HepG2 (cell line): Measurements from ENCODE around the gene RBM47. TPM values are rescaled to one million over a fixed set of nuclear protein-coding genes. Genes with fewer than 3 reads are reported as not detected.

Source experiments
- ATAD3A ChIP-seq: sonication (generic); formaldehyde crosslinking; IDR thresholded peaks from 2 replicates; pipeline ENCODE4 v1.4.0; 2020; ENCODE audit warnings: missing genetic modification reagents
- FOXC1 ChIP-seq: sonication (generic); formaldehyde crosslinking; IDR thresholded peaks from 2 replicates; pipeline ENCODE4 v1.8.0; 2022; ENCODE audit warnings: mild to moderate bottlenecking, missing genetic modification reagents, borderline replicate concordance
- NR2C2 ChIP-seq: sonication (generic); formaldehyde crosslinking; IDR thresholded peaks from 2 replicates; pipeline ENCODE4 v1.4.0; 2020; ENCODE audit warnings: missing genetic modification reagents, mild to moderate bottlenecking, moderate library complexity, borderline replicate concordance
- PCBP1 ChIP-seq: fragments of 200-400 bp; formaldehyde crosslinking; IDR thresholded peaks from 2 replicates; pipeline ENCODE4 v1.6.1; 2017; ENCODE audit warnings: mild to moderate bottlenecking, low read depth, low read length, borderline replicate concordance
- PHB2 ChIP-seq: fragments of 450-650 bp; IDR thresholded peaks from 2 replicates; pipeline ENCODE4 v1.6.1; 2018; ENCODE audit not compliant: partially characterized antibody
- PHF20 ChIP-seq: sonication (generic); formaldehyde crosslinking; IDR thresholded peaks from 2 replicates; pipeline ENCODE4 v1.5.0; 2020; ENCODE audit warnings: mild to moderate bottlenecking, missing genetic modification reagents
- RBAK ChIP-seq: sonication (generic); formaldehyde crosslinking; IDR thresholded peaks from 2 replicates; pipeline ENCODE4 v1.5.1; 2020; ENCODE audit warnings: mild to moderate bottlenecking, missing genetic modification reagents
- RFXAP ChIP-seq: sonication (generic); formaldehyde crosslinking; IDR thresholded peaks from 2 replicates; pipeline ENCODE4 v1.4.0; 2020; ENCODE audit warnings: missing genetic modification reagents, borderline replicate concordance
- SAFB2 ChIP-seq: sonication (generic); formaldehyde crosslinking; IDR thresholded peaks from 2 replicates; pipeline ENCODE4 v1.5.1; 2020; ENCODE audit warnings: missing genetic modification reagents, low read depth, mild to moderate bottlenecking, borderline replicate concordance
- SIN3A ChIP-seq: IDR thresholded peaks from 2 replicates; pipeline ENCODE4 v1.6.1; 2011; ENCODE audit warnings: low read depth, mild to moderate bottlenecking, control low read depth, low read length, borderline replicate concordance
- SIX1 ChIP-seq: sonication (generic); formaldehyde crosslinking; IDR thresholded peaks from 2 replicates; pipeline ENCODE4 v1.4.0; 2020; ENCODE audit warnings: missing genetic modification reagents, borderline replicate concordance
- SIX4 ChIP-seq: sonication (generic); formaldehyde crosslinking; IDR thresholded peaks from 2 replicates; pipeline ENCODE4 v1.4.0; 2020; ENCODE audit warnings: missing genetic modification reagents
- TARDBP ChIP-seq: sonication (generic); formaldehyde crosslinking; IDR thresholded peaks from 2 replicates; pipeline ENCODE4 v1.8.0; 2022; ENCODE audit warnings: mild to moderate bottlenecking, missing genetic modification reagents
- WIZ ChIP-seq: sonication (generic); formaldehyde crosslinking; IDR thresholded peaks from 2 replicates; pipeline ENCODE4 v1.5.1; 2020; ENCODE audit warnings: mild to moderate bottlenecking, missing genetic modification reagents
- ZFP36L1 ChIP-seq: sonication (generic); formaldehyde crosslinking; IDR thresholded peaks from 2 replicates; pipeline ENCODE4 v1.8.0; 2022; ENCODE audit warnings: mild to moderate bottlenecking, missing genetic modification reagents, moderate library complexity
- ZNF121 ChIP-seq: sonication (generic); formaldehyde crosslinking; IDR thresholded peaks from 2 replicates; pipeline ENCODE4 v1.5.0; 2020; ENCODE audit warnings: mild to moderate bottlenecking, missing genetic modification reagents
- ZNF224 ChIP-seq: sonication (generic); formaldehyde crosslinking; IDR thresholded peaks from 2 replicates; pipeline ENCODE4 v1.5.0; 2020; ENCODE audit warnings: mild to moderate bottlenecking, missing genetic modification reagents
- ZNF225 ChIP-seq: sonication (generic); formaldehyde crosslinking; IDR thresholded peaks from 2 replicates; pipeline ENCODE4 v1.4.0; 2020; ENCODE audit warnings: mild to moderate bottlenecking, missing genetic modification reagents
- ZNF329 ChIP-seq: sonication (generic); formaldehyde crosslinking; IDR thresholded peaks from 2 replicates; pipeline ENCODE4 v1.9.0; 2021; ENCODE audit warnings: low read depth, mild to moderate bottlenecking, missing genetic modification reagents
- ZNF367 ChIP-seq: sonication (generic); formaldehyde crosslinking; IDR thresholded peaks from 2 replicates; pipeline ENCODE4 v1.4.0; 2020; ENCODE audit warnings: missing genetic modification reagents, borderline replicate concordance
- ZNF564 ChIP-seq: sonication (generic); formaldehyde crosslinking; IDR thresholded peaks from 2 replicates; pipeline ENCODE4 v1.8.1; 2023; ENCODE audit warnings: mild to moderate bottlenecking, missing genetic modification reagents
- ZNF766 ChIP-seq: sonication (generic); formaldehyde crosslinking; IDR thresholded peaks from 2 replicates; pipeline ENCODE4 v1.5.0; 2020; ENCODE audit warnings: missing genetic modification reagents, borderline replicate concordance
- ZNF878 ChIP-seq: sonication (generic); formaldehyde crosslinking; IDR thresholded peaks from 2 replicates; pipeline ENCODE4 v1.8.1; 2023; ENCODE audit warnings: mild to moderate bottlenecking, missing genetic modification reagents, moderate library complexity
- ZSCAN30 ChIP-seq: sonication (generic); formaldehyde crosslinking; IDR thresholded peaks from 2 replicates; pipeline ENCODE4 v1.5.0; 2020; ENCODE audit warnings: mild to moderate bottlenecking, missing genetic modification reagents
- polyA plus RNA-seq, 8 experiments: library from polyadenylated mRNA; depleted of rRNA in 3 of 8; stranded (reverse) in 7 of 8; unstranded in 1 of 8; fragments of >200 nt; fragmentation: Illumina TruSeq in 4 of 8; extraction: Trizol in 4 of 8; gene quantifications; 2 replicates each; pipeline versions ENCODE4 v1.2.1 to v1.2.3, GENCODE V29; 2011 to 2016; ENCODE audit warnings: low read depth in 4 of 8, missing spikeins in 1 of 8, mixed read lengths in 1 of 8; ENCODE audit not compliant: insufficient read depth in 1 of 8
- total RNA-seq, 5 experiments: library from RNA; depleted of rRNA; stranded (reverse); fragments of >200 nt; fragmentation: Illumina TruSeq; extraction: Trizol; gene quantifications; 2 replicates each; pipeline ENCODE4 v1.2.3, GENCODE V29; 2016; ENCODE audit warnings: low read depth in 1 of 5
- TF ChIP-seq, protein P1 (sequence below): IDR thresholded peaks from 2 replicates; pipeline ENCODE4 v1.6.1; 2012; ENCODE audit warnings: low read length, improper control_type of control experiment
- TF ChIP-seq, protein P2 (sequence below): sonication (generic); formaldehyde crosslinking; IDR thresholded peaks from 2 replicates; pipeline ENCODE4 v1.8.0; 2023; ENCODE audit warnings: mild to moderate bottlenecking, missing genetic modification reagents
- TF ChIP-seq, protein P3 (sequence below): sonication (generic); formaldehyde crosslinking; IDR thresholded peaks from 2 replicates; pipeline ENCODE4 v1.4.0; 2020; ENCODE audit warnings: low read depth, mild to moderate bottlenecking, missing genetic modification reagents

The RBM47 gene
- total and polyA plus RNA-seq, 2 of the 13 experiments (the other 11 are each of a cell fraction or from before 2014, with no cell fraction given), result 1.2 to 2.5 TPM

DNA sequence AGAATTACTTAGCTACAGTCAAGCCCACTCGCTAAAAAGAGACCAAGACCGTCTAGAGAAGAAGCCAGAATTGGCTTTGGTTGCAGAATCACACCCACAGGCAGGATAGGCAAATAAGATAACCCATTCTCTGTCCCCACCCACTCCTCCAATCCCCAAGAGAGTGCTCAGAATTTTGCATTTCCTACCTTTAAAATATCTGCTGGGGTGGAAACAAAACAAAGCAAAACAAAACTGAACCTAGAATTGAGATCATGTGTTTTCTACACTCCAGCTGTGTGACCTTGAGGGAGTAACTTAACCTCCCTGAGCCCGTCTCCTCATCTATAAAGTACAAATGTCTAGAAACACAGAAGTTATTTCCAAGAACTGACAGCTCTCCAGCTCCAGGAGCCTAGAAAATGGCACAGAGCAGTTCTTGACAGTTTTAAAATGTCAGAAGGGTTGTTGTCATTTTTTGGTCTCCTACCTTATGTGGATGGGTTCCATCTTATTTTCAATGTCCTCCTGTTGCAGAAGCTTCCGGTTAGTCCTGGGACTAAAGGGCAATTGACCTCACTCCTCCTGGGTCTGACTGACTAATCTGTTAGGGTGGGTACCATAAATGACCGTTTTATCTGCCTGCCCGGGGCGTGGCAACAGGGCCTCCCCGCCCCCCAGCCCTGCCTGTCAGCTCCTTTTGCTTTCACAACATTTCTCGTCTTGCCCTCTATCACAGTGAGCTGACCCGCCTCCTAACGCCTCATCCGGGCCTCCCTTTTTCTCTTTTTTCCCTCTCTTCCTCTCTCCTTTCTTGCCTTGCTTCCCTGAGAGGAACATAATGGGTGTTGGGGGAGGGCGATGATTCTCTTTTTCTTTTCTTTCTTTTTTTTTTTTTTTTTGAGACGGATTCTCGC is 114.0 kb downstream of the RBM47 start (continued):
- TF ChIP-seq SAFB2 (CRISPR knock-in tag) (no peak), RBAK (CRISPR knock-in tag) (no peak), SIX1 (no peak), ZNF225 (CRISPR knock-in tag) (no peak), ZNF224 (no peak), NR2C2 (no peak), PHB2 (no peak), SIX4 (CRISPR knock-in tag) (no peak), RFXAP (CRISPR knock-in tag) (no peak), PCBP1 (no peak), ZFP36L1 (peak; percentile 52; the same call in 1 of the 2 replicates), ZNF121 (no peak), ZNF367 (CRISPR knock-in tag) (no peak), ZSCAN30 (CRISPR knock-in tag) (no peak), ATAD3A (CRISPR knock-in tag) (no peak), ZNF878 (CRISPR knock-in tag) (no peak), ZNF766 (CRISPR knock-in tag) (no peak), SIN3A (no peak), ZNF329 (CRISPR knock-in tag) (no peak), PHF20 (CRISPR knock-in tag) (no peak), TARDBP (CRISPR knock-in tag) (no peak), ZNF564 (CRISPR knock-in tag) (no peak), FOXC1 (CRISPR knock-in tag) (no peak), WIZ (CRISPR knock-in tag) (no peak)
- TF ChIP-seq, protein P1, sequence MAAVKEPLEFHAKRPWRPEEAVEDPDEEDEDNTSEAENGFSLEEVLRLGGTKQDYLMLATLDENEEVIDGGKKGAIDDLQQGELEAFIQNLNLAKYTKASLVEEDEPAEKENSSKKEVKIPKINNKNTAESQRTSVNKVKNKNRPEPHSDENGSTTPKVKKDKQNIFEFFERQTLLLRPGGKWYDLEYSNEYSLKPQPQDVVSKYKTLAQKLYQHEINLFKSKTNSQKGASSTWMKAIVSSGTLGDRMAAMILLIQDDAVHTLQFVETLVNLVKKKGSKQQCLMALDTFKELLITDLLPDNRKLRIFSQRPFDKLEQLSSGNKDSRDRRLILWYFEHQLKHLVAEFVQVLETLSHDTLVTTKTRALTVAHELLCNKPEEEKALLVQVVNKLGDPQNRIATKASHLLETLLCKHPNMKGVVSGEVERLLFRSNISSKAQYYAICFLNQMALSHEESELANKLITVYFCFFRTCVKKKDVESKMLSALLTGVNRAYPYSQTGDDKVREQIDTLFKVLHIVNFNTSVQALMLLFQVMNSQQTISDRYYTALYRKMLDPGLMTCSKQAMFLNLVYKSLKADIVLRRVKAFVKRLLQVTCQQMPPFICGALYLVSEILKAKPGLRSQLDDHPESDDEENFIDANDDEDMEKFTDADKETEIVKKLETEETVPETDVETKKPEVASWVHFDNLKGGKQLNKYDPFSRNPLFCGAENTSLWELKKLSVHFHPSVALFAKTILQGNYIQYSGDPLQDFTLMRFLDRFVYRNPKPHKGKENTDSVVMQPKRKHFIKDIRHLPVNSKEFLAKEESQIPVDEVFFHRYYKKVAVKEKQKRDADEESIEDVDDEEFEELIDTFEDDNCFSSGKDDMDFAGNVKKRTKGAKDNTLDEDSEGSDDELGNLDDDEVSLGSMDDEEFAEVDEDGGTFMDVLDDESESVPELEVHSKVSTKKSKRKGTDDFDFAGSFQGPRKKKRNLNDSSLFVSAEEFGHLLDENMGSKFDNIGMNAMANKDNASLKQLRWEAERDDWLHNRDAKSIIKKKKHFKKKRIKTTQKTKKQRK, result no peak
- TF ChIP-seq, protein P2, sequence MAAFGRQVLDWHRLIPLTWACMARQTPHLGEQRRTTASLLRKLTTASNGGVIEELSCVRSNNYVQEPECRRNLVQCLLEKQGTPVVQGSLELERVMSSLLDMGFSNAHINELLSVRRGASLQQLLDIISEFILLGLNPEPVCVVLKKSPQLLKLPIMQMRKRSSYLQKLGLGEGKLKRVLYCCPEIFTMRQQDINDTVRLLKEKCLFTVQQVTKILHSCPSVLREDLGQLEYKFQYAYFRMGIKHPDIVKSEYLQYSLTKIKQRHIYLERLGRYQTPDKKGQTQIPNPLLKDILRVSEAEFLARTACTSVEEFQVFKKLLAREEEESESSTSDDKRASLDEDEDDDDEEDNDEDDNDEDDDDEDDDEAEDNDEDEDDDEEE, result no peak
- TF ChIP-seq, protein P3, sequence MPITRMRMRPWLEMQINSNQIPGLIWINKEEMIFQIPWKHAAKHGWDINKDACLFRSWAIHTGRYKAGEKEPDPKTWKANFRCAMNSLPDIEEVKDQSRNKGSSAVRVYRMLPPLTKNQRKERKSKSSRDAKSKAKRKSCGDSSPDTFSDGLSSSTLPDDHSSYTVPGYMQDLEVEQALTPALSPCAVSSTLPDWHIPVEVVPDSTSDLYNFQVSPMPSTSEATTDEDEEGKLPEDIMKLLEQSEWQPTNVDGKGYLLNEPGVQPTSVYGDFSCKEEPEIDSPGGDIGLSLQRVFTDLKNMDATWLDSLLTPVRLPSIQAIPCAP (CRISPR knock-in tag), result no peak
